ENCODE measurements around the gene SARDH.

Gene SARDH

DNA sequence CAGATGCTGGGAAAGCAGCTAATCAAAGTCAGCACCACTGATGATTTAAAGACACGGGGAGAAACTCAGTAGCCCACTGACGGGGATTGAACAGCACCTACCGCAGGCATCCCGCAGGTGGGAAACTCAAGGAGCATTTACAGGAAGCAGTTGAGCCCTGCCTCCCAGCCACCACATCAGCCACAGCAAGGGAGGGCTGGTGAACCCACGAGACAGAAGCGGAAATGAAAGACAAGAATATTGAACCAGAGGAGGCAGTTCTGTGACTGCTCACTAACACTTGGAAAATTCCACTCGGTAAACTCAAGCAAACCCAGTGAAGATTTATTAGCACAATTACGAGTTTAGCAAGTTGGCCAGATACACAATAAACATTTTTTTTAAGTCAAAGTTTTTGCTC lies 118.4 kb downstream of the SARDH start:
- H3K27ac ChIP-seq (ENCODE audit: low read depth, low read length) = no peak overlapping the region
- H3K4me1 ChIP-seq (ENCODE audit: control insufficient read depth, insufficient read depth, low read length) = no peaks in the 10 kb centered on the region
- H3K36me3 ChIP-seq (ENCODE audit: control insufficient read depth, insufficient read depth, low read length) = no peaks in the 10 kb centered on the region
- 0 out of 2 replicates have a peak, but pooled peaks cover 4% of the 10 kb centered on the region for H3K9me3 ChIP-seq (ENCODE audit: control insufficient read depth, insufficient read depth, low read depth, low read length)
- H3K9ac ChIP-seq (ENCODE audit: low read length) = no peak overlapping the region
- peaks cover 45% of the 10 kb centered on the region for H3K27me3 ChIP-seq (ENCODE audit: control insufficient read depth, insufficient read depth, low read length)
- no peak overlapping the region for H3K4me3 ChIP-seq (ENCODE audit: low read depth, low read length)

- H3K4me3 ChIP-seq (ENCODE audit: low read depth, low read length) = no peak overlapping the region
- H3K27me3 ChIP-seq (ENCODE audit: control insufficient read depth, insufficient read depth, low read length) = peaks cover 53% of the 10 kb centered on the region
- H3K36me3 ChIP-seq (ENCODE audit: control insufficient read depth, insufficient read depth, low read length) = no peaks in the 10 kb centered on the region
- no peaks in the 10 kb centered on the region for H3K4me1 ChIP-seq (ENCODE audit: control insufficient read depth, insufficient read depth, low read length)
- H3K9ac ChIP-seq (ENCODE audit: low read length) = no peak overlapping the region
- H3K27ac ChIP-seq (ENCODE audit: low read depth, low read length) = no peak overlapping the region
- no peaks in the 10 kb centered on the region for H3K9me3 ChIP-seq (ENCODE audit: control insufficient read depth, insufficient read depth, low read depth, low read length)
These were observed 119.4 kb downstream of the SARDH start for GRCh38 chr9:133618726-133619125.

- H3K27ac ChIP-seq (ENCODE audit: low read depth, low read length) = no peak overlapping the region
- H3K4me1 ChIP-seq (ENCODE audit: control insufficient read depth, insufficient read depth, low read length) = no peaks in the 10 kb centered on the region
- no peaks in the 10 kb centered on the region for H3K36me3 ChIP-seq (ENCODE audit: control insufficient read depth, insufficient read depth, low read length)
- H3K4me3 ChIP-seq (ENCODE audit: low read depth, low read length) = no peak overlapping the region
- H3K27me3 ChIP-seq (ENCODE audit: control insufficient read depth, insufficient read depth, low read length) = peaks cover 66% of the 10 kb centered on the region
- no peak overlapping the region for H3K9ac ChIP-seq (ENCODE audit: low read length)
- no peaks in the 10 kb centered on the region for H3K9me3 ChIP-seq (ENCODE audit: control insufficient read depth, insufficient read depth, low read depth, low read length)
These were observed 121.3 kb downstream of the SARDH start for GRCh38 chr9:133616643-133617405.

- peaks cover 70% of the 10 kb centered on the region; the same call in 1 of the 2 replicates for H3K27me3 ChIP-seq (ENCODE audit: control insufficient read depth, insufficient read depth, low read length)
- H3K9ac ChIP-seq (ENCODE audit: low read length) = no peak overlapping the region
- no peak overlapping the region for H3K4me3 ChIP-seq (ENCODE audit: low read depth, low read length)
- H3K27ac ChIP-seq (ENCODE audit: low read depth, low read length) = no peak overlapping the region
- H3K36me3 ChIP-seq (ENCODE audit: control insufficient read depth, insufficient read depth, low read length) = no peaks in the 10 kb centered on the region
- no peaks in the 10 kb centered on the region for H3K9me3 ChIP-seq (ENCODE audit: control insufficient read depth, insufficient read depth, low read depth, low read length)
- H3K4me1 ChIP-seq (ENCODE audit: control insufficient read depth, insufficient read depth, low read length) = no peaks in the 10 kb centered on the region
These were observed 122.5 kb downstream of the SARDH start for GRCh38 chr9:133615606-133616188.

GRCh38 chr9:133615186-133615585 lies 123.0 kb downstream of the SARDH start:
- H3K27ac ChIP-seq (ENCODE audit: low read depth, low read length) = no peak overlapping the region
- H3K4me3 ChIP-seq (ENCODE audit: low read depth, low read length) = no peak overlapping the region
- no peaks in the 10 kb centered on the region for H3K9me3 ChIP-seq (ENCODE audit: control insufficient read depth, insufficient read depth, low read depth, low read length)
- peaks cover 75% of the 10 kb centered on the region; the same call in 1 of the 2 replicates for H3K27me3 ChIP-seq (ENCODE audit: control insufficient read depth, insufficient read depth, low read length)
- H3K9ac ChIP-seq (ENCODE audit: low read length) = no peak overlapping the region
- H3K36me3 ChIP-seq (ENCODE audit: control insufficient read depth, insufficient read depth, low read length) = no peaks in the 10 kb centered on the region
- no peaks in the 10 kb centered on the region for H3K4me1 ChIP-seq (ENCODE audit: control insufficient read depth, insufficient read depth, low read length)

DNA sequence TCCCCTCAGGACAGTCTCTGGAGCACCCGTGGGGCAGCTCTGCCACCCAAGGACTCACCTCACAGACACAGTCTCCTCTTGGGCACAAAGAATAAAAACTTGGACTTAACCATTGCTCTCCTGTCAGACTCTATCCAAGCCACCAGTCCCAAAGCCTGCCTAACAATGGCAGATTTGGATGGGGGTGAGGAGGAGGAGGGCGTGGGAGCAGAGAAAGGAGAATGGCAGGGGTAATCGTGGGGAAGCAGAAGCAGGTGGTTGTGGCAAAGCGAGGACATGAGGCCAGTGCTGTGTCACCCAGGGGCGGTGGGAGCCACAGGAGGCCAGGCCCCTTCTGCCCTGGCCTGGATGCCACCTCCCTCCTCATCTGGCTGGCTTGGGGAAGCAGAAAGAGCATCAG lies 123.5 kb downstream of the SARDH start:
- Histone ChIP-seq H3K4me1 (ENCODE audit: control insufficient read depth, insufficient read depth, low read length) (no peaks in the 10 kb centered on the region), H3K4me3 (ENCODE audit: low read depth, low read length) (no peak overlapping the region), H3K27me3 (ENCODE audit: control insufficient read depth, insufficient read depth, low read length) (peaks cover 80% of the 10 kb centered on the region; the same call in 1 of the 2 replicates)

DNA sequence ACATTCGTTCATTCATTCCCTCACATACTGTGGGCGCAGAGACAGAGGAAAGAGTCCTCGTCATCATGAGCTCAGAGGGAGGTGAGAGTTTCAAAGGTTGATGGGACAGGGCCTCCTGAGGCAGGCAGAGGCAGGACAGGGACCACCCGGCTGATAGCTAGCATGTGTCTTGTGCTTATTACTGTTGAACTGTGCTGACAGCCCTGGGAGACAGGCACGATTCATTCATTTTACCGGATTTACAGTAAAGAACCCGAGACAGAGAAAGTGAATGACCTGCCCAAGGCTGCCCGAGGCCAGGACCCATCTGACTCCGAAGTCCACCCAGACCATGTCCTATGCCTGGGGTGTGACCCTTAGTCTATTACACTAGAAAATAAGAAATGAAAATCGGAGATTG lies 124.1 kb downstream of the SARDH start:
- H3K36me3 ChIP-seq (ENCODE audit: control insufficient read depth, insufficient read depth, low read length) = no peaks in the 10 kb centered on the region
- no peak overlapping the region for H3K9ac ChIP-seq (ENCODE audit: low read length)
- 0 out of 2 replicates have a peak, but pooled peaks cover 3% of the 10 kb centered on the region for H3K4me1 ChIP-seq (ENCODE audit: control insufficient read depth, insufficient read depth, low read length)
- peaks cover 80% of the 10 kb centered on the region; the same call in 1 of the 2 replicates for H3K27me3 ChIP-seq (ENCODE audit: control insufficient read depth, insufficient read depth, low read length)
- no peaks in the 10 kb centered on the region for H3K9me3 ChIP-seq (ENCODE audit: control insufficient read depth, insufficient read depth, low read depth, low read length)
- no peak overlapping the region for H3K4me3 ChIP-seq (ENCODE audit: low read depth, low read length)
- H3K27ac ChIP-seq (ENCODE audit: low read depth, low read length) = no peak overlapping the region

More for the DNA sequence above, 123.5 kb downstream of the SARDH start:
- Histone ChIP-seq H3K36me3 (ENCODE audit: control insufficient read depth, insufficient read depth, low read length) (no peaks in the 10 kb centered on the region), H3K9ac (ENCODE audit: low read length) (no peak overlapping the region), H3K27ac (ENCODE audit: low read depth, low read length) (no peak overlapping the region), H3K9me3 (ENCODE audit: control insufficient read depth, insufficient read depth, low read depth, low read length) (no peaks in the 10 kb centered on the region)

Data from HUES6 (cell line).